NCI-H2171 treated with DMSO at 0.1 percent for 48 hours (cell line): ENCODE results near the gene MIDN.

Source experiments
- DNase-seq: peaks from one replicate; lab custom pipeline; 2025; lab: John Stamatoyannopoulos, UW

MIDN gene

GRCh38 chr19:1270213-1270853 is 21.9 kb downstream of the MIDN start:
- no peak for DNase-seq

GRCh38 chr19:1270854-1271527 is 22.6 kb downstream of the MIDN start:
- no peak for DNase-seq

DNA sequence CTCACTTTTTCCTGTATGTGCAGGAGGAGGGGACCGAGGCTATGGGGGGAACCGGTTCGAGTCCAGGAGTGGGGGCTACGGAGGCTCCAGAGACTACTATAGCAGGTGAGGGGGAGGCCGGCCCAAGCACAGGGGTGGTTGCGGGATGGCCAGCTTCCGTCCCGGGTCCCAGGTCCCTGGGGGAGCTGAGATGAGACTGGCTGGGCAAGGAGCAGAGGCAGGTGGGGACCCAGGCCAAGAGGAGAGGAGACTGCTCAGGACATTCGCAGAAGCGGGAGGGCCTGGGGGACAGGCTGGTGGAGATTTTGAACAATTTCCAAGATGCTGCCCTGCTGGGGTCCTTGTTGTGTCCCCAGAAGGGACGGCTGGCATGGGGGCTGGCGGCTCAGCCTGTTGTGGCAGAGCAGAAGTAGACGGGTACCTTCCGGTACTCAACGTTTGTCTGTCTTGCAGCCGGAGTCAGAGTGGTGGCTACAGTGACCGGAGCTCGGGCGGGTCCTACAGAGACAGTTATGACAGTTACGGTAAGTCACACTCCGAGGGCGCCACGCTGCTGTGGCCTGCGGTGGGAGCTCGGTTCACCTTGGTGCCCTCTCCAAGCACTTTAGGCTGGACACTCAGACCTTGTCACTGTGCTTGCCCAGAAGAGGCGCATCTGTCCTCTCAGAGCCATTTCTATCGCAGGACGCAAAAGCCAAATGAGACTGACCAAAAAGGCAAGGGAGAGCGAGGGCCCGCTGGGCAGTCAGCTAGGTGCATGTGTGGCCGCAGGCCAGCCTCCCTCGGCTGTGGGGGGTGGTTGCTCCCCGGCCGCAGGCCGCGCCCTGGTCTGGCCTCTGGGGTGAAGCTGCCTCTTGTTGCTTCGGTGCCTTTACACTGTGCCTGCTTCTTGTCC is 23.4 kb downstream of the MIDN start:
- DNase-seq: no peak

- DNase-seq: no peak
Observed at GRCh38 chr19:1272423-1273262, 24.3 kb downstream of the MIDN start.

- DNase-seq: no peak
Observed at GRCh38 chr19:1273263-1274041, 25.1 kb downstream of the MIDN start.

- no peak for DNase-seq
Observed at GRCh38 chr19:1274081-1274851, 25.9 kb downstream of the MIDN start.

GRCh38 chr19:1274852-1275259 is 26.5 kb downstream of the MIDN start:
- no peak for DNase-seq

DNA sequence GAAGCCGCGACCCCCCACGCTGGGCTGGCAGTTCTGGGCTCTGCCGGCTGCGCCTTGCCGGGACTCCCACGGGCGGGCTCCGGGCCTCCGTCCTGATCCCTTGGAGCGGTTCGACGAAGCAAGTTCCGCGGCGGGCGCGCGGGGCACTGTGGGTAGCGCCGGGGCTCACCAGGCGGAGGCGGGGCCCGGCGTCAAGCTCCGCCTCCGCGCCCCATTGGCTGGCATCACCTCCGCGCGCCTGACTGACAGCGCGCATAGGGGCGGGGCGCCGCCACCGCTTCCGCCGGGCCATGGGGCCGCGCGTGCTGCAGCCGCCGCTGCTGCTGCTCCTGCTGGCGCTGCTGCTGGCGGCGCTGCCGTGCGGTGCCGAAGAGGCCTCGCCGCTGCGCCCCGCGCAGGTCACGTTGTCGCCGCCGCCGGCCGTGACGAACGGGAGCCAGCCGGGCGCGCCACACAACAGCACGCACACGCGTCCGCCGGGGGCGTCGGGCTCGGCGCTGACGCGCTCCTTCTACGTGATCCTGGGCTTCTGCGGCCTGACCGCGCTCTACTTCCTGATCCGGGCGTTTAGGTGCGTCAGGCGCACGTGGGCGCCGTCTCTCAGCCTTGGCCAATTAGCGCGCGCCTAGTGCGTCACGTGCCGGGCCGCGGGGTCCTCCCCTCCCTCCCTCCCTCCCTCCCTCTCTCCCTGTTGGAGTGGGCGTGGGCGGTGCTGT is 27.0 kb downstream of the MIDN start, which contains the start of gene FAM174C:
Gene FAM174C (plus strand): TSS at position 271 of the 716 bp plus-strand sequence. CDS start 20 bp downstream, at position 291.
- peak; percentile 95 for DNase-seq

DNA sequence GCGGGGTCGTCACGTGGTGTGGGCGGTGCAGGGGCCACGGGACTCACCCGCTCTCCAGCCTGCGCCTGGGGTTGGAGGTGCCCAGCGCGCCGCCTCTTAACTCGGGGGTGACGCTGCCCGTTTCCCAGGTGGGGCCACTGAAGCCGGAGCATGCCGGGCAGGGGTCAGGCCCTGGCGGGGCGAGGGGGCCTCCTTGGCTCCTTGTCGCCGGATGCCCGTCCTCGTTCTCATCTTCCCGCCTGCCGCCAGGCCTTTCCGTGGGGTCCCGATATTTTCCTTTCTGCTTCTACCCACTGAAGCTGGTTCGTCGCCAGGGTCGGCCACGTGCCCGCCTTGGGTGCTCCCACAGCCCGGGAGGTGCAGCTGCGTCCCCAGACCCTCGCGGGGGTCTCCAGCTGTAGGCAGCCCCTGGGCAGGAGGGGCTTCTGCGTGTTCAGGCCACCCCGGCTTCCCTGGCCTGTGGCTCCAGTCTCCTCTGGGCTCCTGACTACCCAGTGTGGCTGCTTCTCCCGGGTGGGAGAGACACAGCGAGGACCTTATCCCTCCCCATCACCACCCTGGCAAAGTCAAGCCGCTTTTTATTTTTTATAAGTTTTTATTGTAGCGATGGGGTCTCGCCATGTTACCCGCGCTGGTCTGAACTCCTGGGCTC is 27.7 kb downstream of the MIDN start:
- DNase-seq: no peak

- DNase-seq: no peak
Observed at GRCh38 chr19:1276628-1277022, 28.2 kb downstream of the MIDN start.

GRCh38 chr19:1277061-1277460 is 28.7 kb downstream of the MIDN start:
- no peak for DNase-seq

GRCh38 chr19:1278074-1278473 is 29.7 kb downstream of the MIDN start:
- no peak for DNase-seq

DNA sequence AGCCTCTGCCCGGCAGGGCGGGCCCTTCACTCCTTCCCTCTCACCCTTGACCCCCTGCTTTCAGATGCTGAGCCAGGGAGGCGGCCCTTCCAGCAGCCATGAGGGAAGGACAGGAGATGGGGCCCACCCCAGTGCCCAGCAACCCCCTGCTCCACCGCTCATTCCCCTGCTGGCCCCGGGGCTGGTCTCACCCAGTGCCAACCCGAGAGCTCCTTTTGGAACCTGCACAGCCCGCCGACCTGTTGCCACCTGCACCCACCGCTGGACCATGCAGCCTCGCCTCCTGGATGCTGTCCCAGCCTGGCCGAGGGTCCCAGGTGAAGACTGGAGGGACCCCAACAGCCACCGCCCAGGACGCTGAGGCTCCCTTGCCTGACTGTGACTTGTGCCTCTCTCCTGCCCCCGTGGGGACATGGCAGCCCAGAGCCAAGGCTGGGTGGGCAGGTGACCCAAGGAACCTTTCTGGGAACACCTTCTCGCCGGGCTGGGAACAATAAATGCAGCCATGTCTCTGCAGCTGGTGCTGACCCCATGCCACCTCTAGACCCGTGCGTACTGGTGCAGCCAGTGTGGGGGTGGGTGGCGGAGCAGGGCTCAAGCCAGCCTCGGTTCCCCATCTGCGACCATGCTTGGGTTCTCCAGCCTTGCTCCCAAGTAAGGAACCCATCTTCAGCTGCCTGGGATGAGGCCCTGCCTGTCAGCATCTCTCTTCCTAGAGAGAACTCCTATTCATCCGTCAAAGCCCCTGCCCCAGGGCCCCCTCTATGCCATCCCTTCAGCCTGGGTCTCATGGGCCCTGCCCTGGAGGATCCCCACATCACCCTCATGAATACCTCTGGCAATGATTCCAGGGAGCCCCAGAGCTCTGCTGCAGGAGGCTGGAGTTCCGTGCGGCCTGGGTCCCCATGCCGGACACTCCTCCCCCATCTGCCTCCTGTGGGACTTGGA is 30.6 kb downstream of the MIDN start:
- no peak for DNase-seq

GRCh38 chr19:1279782-1280341 is 31.5 kb downstream of the MIDN start:
- peak; percentile 74 for DNase-seq

- DNase-seq: no peak
Observed at GRCh38 chr19:1280636-1281568, 32.5 kb downstream of the MIDN start.

DNA sequence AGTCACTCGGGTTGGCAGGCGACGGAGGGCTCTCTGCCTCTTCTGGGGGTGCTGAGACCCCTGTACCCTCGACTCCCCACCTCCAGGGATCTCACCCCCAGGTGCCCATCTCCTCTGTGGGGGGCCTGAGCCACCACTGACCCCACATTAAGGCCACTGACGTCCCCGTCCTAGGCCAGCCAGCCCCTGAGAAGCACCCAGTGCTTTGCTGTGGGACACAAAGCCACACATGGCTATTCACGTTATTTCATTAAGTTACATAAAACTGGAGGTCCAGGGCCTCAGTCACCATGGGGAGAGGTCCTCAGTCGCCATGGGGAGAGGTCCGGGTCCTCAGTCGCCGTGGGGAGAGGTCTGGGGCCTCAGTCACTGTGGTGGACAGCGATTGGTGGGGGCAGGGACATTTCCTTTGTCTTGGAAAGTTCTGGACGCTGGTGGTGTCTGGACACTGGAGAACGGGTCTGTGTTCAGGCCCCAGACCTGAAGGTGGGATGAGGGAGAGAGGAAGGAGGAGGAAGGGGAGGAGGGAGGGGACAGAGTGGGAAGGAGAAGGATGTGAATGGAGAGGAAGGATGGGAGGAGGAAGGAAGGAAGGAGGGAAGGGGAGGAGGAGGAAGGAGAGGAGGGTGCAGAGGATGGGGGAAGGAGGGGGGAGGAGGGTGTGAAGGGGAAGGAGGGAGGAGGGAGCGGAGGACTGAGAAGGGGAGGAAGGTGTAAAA is 33.3 kb downstream of the MIDN start:
- DNase-seq: no peak
